CD1c-positive myeloid dendritic cell (primary cell): ENCODE measurements around the gene KAT7.

Experiments
- DNase-seq: peaks from one replicate; pipeline ENCODE4 v3.0.0-alpha.2; 2016; ENCODE audit errors: extremely low spot score

Gene KAT7

DNA sequence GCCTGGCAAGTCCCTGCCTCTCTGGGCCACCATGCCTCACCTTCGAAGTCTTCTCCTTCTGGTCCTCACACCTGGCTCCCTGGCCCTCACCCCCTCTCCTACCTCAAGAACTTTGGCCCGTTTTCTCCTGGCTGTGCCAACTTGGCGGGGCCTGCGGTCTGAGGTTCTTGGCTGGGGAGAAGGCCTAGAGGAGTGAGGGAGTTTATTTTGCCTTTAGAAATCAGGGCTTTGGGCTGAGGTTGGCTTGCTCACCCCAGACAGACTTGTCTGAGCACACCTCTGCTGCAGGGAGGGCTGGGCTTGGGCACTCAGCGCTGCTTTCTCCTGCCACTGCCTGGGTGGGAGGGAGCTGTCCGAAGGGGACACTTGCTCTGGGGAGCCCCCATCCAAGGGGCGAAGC is 82.7 kb downstream of the KAT7 start:
- no peak for DNase-seq

DNA sequence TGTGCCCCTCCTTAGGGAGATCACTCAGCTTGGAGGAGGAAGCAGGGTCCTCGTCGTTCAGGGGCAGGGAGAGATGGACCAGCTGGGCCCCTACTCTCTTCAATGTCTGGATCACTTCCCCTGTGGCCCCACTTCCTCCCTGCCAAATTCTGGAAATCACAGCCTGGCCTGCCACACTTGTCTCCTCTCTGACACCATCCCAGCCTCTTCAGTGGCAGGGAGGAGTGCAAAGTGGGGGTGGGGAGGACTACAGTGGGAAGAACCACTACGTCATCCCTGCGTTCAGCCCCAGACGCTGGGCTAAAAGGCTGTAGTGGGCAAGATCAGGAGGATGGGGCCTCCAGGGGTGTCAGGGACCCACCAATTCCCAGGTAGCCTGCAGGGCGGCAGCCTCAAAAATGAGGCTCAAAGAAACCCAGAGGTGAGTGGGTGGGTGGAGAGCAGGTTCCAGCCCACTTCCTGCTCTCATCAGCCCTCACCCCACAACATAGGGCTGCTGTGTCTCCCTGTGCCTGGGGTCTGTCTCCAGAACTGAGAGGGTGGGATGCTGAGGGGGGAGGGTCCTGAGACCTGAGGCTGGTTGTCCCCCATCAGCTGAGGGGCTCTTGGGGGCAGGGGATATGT is 84.4 kb downstream of the KAT7 start:
- DNase-seq: no peak

DNA sequence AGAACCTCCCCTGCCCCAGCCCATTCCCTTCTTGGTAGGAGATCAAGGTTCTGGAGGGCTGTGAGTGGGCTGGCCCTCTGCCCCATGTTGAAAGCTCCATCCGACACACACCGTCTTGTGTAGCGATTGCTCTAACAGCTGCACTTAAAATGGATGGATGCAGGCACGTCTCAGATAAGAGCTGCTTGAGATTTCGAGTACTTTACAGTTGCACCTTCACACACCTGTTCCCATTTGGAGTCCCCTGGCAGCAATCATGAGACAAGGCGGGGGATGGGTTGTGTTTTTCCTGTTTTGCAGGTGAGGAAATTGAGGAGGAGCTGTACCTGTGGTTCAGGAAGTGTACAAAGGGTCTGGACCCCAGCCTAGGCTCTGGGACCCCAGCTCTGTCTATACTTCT is 85.0 kb downstream of the KAT7 start:
- DNase-seq: no peak

DNA sequence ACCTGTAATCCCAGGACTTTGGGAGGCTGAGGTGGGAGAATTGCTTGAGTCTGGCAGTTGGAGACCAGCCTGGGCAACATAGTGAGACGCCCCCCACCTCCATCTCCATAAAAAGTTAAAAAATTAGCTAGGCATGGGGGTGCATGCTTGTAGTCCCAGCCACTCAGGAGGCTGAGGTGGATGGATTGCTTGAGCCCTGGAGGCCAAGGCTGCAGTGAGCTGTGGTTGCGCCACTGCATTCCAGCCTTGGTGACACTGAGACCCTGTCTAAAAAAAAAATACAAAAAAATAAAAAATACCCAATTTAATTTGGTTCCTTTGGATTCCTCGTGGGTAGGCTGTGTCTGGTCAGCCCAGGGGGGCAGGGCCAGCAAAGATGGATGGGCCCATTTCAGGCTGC is 85.4 kb downstream of the KAT7 start:
- DNase-seq: no peak

DNA sequence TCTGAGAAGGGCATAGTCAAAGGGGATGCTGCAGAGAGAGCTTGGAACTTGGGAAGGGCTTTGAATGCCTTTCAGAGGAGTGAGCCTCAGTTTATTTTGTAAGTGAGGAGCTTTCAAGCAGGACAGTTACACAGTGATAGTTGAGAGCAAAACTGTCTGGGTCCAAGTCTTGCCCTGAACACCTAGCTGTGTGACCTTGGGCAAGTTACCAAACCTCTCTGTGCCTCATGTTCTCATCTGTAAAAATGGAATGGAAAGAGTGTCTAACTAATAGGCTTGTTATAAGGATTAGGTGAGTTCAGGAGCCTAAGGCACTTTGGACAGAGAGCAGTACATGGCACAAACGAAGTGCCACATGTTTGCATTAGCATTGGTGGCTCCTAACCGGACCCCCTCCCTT is 86.4 kb downstream of the KAT7 start:
- DNase-seq: no peak

DNA sequence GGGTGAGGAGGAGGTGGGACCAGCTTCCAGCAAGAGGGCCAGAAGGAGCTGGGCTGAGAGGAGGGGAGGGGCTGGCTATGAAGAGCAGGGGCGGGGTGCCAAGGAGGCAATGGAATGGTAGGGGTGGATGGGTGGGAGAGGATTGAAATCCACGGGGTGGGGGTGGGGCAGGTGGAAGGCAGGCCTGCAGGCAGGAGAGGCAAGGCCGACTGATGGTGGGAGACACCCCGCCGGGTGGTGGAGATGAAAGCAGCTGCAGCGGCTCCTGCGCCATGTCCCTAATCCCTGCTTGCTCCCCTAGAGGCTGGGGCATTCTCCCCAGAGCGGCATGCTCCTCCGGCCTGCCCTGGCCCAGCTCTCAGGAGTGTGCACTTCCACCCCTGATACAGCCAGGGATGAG is 87.2 kb downstream of the KAT7 start:
- DNase-seq: no peak

DNA sequence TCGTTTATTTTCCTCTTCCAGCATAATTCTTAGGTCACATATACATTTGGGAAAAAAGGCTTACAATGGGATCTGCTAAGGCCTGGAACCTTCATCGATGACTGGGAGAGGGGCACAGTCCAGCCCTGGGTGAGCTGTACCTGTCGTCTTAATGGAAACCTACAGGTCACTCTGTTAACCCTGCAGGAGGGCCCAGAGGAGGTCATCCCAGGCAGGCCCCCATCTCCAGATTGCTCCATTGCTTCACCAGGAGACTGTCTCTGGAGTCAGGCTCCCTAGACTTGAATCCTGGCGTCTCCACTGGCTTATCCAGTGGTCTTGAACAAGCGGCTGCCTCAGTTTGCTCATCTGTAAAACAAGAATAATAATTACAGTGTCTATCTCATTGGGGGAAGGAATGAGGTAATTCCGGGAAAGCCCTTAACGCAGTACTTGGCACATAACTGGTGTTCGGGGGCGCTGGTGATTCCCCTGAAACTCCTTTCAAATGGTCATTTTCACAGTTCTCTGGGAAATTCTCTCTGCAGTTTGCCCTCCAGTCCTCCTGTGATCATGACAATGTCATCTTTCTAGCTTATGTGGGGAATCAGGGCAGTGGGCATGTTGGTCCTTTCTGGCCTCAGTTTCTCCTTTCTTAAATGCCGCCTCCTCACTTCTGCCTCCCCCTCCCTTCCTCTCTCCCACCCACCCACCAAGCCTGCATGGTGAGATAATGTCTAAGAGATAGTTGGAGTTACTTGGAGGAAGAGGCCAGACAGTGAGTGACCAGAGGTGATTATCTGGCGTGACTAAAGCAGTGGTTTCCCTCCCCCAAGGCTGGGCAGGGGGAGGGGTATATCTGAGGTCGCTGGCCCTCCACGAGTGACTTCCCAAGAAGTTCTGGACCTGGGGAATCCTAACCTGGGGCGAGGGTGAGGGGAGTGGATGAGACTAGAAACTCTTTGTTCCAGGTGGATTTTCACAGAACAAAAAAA is 90.7 kb downstream of the KAT7 start:
- DNase-seq: no peak

DNA sequence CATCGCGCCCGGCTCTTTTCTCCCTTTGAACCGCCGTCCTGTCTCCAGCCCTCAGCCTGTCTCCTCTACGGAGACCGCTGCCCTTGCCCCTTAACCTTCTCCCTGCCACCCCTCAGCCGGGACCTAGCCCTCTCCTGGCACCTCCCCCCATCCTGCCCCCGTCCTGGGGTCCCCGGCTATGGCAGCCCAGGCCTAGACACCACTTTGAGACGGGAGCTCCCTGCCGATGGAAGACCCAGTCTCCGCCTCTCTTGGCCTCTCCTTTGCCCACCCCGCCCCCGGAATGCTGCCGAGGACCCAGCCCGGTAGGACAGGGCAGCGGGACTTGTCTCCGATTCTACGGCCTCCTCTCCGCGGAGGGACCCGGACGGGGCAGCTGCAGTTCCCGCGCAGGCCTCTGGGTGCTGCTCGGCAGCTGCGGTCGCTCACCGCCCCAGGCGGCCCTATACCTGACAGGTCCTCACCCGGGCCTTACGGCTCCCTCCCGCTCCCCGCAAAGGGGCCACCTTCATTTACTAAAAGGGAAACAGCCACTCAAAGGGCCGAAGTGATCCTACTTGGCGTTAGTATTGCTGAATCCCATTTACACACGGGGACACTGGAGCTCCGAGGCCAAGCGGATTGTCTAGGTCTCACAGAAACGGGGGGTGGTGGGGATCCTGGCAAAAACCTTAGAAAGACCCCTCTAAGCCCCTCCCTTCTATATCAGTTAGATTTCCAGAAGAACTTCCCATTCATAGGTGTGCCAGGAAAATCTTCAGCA is 92.0 kb downstream of the KAT7 start:
- DNase-seq: peak; percentile 69

DNA sequence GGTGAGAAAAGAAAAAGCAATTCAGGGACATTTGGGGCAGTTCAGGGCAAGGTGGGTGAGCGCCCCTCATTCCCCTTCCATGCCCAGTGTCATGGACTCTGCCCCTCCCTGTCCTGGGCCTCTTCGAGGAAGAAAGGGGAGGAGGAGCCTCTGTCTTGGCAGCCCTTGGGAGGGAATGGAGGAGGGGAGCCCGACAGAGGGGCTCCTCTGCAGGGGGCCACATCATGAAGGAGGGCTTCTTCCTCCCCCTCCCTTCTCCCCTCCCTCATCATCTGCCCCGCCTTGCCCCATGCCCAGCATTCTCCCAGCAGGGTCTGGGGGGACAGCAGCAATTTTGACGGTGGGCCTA is 92.5 kb downstream of the KAT7 start:
- DNase-seq: no peak

DNA sequence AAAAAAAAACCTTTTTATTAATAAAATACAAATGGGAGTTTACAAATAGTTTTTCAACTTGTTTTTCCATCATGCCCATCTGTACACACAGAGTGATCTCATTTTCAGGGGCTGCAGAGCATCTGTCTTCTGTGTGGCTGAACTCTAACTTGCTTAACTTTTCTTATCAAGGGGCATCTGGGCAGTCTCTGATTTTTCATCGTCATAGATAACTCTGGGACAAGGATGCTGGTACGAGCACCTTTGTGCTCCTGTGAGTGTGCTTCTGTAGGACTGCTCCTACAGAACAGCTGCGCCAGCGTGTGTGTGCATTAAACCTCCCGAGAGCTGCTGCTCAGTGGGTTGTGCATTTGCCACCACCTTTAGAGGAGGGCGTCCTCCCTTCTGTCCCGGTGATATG is 94.0 kb downstream of the KAT7 start:
- DNase-seq: no peak
